ENCODE data around the gene EPC1.
"Not testable (repeated sequence)": the region's sequence is repeated elsewhere in the genome, so short reads cannot be mapped to it uniquely, and the experiment has no call there.

Gene EPC1

DNA sequence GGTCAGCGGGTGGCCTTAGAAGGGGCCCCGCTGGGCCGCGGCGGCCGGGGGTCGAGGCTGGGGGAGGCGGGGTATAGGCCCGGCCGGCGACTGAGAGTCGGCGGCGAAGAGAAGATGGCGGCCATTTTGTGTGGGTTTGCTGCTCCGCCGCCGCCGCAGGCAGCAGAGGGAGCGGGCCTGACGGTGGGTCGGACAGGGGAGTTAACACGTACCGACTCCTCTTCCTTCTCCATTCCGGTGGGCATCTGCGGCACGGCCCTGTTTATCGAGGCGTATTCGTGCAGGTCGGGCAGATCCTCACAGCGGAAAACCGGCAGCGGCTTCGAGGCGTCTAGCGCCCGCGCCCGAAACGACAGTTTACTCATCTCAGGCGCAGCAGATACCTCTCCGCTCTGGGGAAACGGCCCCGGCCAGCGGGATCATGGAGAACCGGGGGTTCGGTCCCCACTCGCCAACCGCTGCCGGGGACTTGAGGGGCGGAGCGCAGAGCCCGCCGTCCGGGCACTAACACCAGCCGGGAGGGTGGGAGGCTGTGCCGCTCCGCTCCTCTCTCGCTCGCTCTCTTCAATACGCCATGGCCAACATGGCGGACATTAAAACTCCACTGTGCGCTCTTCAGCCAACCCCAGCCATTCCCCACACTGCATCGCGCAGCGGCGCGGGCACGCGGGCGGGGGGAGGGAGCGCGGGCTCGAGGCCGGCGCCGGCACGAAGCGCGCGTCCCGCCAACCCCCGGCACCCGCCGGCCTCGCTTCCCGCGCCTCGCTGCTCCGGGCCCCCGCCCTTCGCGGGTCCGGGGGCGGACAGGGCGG is at the start of gene EPC1:
Gene EPC1 (minus strand): TSS at position 608 of the 812 bp plus-strand sequence. CDS start 243 bp downstream, at position 365.
- peak; percentile 90 to 95 for DNase-seq
- TF ChIP-seq POLR2A (IDR thresholded peaks at IDR 0.05; ENCODE audit: low read length) (peak; percentile 97), GATA1 (IDR thresholded peaks at IDR 0.05; ENCODE audit: low read depth, low read length) (no peak)

DNA sequence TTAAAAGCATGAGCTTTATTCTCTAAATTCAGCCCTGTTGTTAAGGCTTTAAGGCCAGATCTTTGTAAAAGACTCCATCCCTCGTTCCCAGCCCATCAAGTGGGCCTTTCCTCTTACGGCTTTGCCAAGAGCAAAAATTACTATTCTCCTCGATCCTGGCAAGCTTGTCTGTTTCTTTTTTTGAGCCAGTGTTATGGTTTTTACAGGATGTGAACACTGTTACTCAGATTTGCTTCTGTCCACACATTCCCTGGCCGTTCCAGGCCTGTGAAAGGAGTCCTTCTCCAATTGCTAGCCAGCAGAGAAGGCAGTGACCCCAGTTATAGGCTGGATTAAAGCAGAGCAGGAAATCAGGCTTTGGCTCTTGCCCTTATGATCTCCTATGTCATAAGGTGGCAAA is 47.0 kb upstream of the EPC1 start:
- no peak for DNase-seq
- no peak for TF ChIP-seq GATA1 (IDR thresholded peaks at IDR 0.05; ENCODE audit: low read depth, low read length)
- no peak for TF ChIP-seq POLR2A (IDR thresholded peaks at IDR 0.05; ENCODE audit: low read length)

GRCh38 chr10:32392284-32392683 is 45.3 kb upstream of the EPC1 start:
- DNase-seq = not testable (repeated sequence)

- TF ChIP-seq GATA1 (IDR thresholded peaks at IDR 0.05; ENCODE audit: low read depth, low read length) = no peak
- TF ChIP-seq POLR2A (IDR thresholded peaks at IDR 0.05; ENCODE audit: low read length) = no peak
- DNase-seq = no peak
Observed at GRCh38 chr10:32390193-32390592, 43.2 kb upstream of the EPC1 start.

DNA sequence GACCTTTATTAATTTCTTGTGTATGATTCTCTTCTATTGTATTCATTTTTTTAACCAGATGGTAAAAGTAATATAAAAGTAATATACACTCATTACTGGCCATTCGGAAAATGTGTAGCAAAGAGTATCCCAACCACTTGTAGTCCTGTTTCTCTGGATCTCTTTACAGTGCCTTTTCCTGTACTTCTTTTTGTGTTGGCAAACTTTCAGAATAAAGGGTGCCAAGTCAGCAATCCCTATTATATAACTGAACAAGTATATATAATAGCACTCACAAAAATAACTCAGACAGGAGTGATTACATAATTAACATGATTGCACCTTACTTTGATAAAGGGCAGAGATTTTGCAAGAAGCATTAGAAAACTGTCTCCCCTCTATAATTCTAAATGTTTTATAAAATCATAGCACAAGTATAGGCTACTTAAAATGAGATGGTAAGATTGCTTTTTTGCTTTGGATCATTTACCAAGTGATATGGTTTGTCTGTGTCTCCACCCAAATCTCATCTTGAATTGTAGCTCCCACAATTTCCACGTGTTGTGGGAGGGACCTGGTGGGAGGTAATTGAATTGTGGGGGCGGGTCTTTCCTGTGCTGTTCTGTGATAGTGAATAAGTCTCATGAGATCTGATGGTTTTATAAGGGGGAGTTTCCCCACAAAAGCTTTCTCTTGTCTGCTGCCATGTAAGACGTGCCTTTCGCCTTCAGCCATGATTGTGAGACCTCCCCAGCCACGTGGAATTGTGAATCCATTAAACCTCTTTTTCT is 41.5 kb upstream of the EPC1 start:
- no peak for DNase-seq
- no peak for TF ChIP-seq POLR2A (IDR thresholded peaks at IDR 0.05; ENCODE audit: low read length)
- TF ChIP-seq GATA1 (IDR thresholded peaks at IDR 0.05; ENCODE audit: low read depth, low read length) = no peak

GRCh38 chr10:32386623-32387260 is 39.8 kb upstream of the EPC1 start:
- TF ChIP-seq POLR2A (IDR thresholded peaks at IDR 0.05; ENCODE audit: low read length) = no peak
- no peak for TF ChIP-seq GATA1 (IDR thresholded peaks at IDR 0.05; ENCODE audit: low read depth, low read length)
- DNase-seq = no peak

- DNase-seq = no peak
- TF ChIP-seq GATA1 (IDR thresholded peaks at IDR 0.05; ENCODE audit: low read depth, low read length) (no peak), POLR2A (IDR thresholded peaks at IDR 0.05; ENCODE audit: low read length) (no peak)
Observed at GRCh38 chr10:32384171-32384570, 37.2 kb upstream of the EPC1 start.

DNA sequence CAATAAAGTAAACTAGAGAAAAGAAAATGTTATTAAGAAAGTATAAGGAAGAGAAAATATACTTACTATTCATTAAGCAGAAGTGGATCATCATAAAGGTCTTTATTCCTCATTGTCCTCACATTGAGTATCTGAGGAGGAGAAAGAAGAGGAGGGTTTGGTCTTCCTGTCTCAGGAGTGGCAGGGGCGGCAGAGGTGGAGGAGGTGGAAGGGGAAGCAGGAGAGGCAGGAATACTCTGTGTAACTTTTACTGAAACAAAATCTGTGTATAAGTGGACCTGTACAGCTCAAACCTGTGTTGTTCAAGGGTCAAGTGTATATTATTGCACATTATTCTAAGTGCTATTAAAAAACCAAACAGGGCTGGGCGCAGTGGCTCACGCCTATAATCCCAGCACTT is 34.2 kb upstream of the EPC1 start:
- no peak for TF ChIP-seq GATA1 (IDR thresholded peaks at IDR 0.05; ENCODE audit: low read depth, low read length)
- TF ChIP-seq POLR2A (IDR thresholded peaks at IDR 0.05; ENCODE audit: low read length) = no peak
- DNase-seq = no peak

GRCh38 chr10:32379950-32380551 is 33.1 kb upstream of the EPC1 start:
- TF ChIP-seq GATA1 (IDR thresholded peaks at IDR 0.05; ENCODE audit: low read depth, low read length) (no peak), POLR2A (IDR thresholded peaks at IDR 0.05; ENCODE audit: low read length) (no peak)
- DNase-seq = peak; percentile 49 to 51

DNA sequence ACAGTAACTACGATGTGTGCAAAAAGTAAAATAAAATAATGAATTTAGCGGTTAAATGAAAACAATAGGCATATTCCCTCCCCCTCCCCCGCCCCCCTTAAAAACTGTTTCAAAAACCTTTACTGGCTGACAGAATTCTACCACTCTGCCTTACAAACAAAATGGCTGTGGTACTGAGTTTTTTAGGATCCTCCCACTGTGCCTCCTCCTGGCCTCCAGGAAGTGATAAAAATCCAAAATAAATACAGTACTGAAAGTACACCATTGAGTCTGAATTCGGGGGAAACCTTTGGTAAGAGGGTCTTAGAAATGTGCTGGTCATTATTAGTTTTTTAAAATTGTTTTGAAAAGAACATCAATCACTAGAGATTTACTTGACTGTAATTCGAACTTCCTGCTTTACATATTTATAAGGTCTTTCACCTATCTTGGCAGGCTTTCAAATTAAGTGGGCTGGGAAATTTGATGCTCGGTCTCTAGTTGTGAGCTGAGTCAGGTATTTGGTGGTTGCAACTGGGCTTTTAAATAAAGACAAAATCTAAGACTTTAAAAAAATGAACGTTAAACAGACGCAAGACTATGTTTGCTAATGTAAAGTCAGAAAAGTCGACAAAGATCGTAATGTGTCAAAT is 32.5 kb upstream of the EPC1 start:
- peak; percentile 67 to 81 for DNase-seq
- TF ChIP-seq GATA1 (IDR thresholded peaks at IDR 0.05; ENCODE audit: low read depth, low read length) (no peak), POLR2A (IDR thresholded peaks at IDR 0.05; ENCODE audit: low read length) (no peak)

- peak; percentile 95 for DNase-seq
Observed at GRCh38 chr10:32378363-32379317, 31.7 kb upstream of the EPC1 start.

DNA sequence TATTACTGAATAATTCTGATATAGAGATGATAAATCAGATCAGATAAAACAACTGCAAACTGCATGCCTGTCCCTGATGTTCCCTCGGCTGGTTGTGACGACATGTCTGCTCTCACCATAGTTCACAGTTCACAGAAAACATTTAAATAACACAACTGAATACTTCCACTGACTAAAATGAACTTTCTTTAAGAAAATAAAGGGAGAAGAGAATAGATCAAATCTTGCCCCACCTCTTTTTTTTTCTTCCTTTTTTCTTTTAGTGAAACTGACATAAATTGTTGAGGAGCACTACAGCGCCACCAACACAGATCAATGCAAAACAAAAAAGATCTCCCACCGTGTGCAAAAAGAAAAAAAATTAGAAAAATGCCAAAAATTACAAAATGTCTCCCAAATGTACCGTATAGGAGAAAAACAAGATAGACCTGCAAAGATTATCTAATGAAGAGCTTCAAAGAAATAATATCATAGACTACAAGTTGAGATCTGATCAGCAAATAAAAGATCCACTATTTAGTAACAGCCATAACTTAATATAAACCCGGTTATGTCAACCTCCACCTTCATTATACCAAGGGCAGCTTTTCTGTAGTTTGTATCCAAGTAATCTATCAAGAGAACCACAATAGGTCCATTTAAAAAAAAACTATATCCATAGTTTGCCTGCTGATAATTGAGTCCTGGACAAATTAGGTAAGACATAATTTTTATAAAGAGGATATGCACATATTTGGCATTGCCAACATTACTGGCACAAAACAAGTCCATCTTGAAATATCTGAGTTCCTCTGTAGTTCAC is 30.7 kb upstream of the EPC1 start:
- peak; percentile 82 to 86 for DNase-seq
- TF ChIP-seq GATA1 (IDR thresholded peaks at IDR 0.05; ENCODE audit: low read depth, low read length) = no peak
- TF ChIP-seq POLR2A (IDR thresholded peaks at IDR 0.05; ENCODE audit: low read length) = peak; percentile 9

More at GRCh38 chr10:32378363-32379317, 31.7 kb upstream of the EPC1 start:
- peak; percentile 88 for TF ChIP-seq POLR2A (IDR thresholded peaks at IDR 0.05; ENCODE audit: low read length)
- TF ChIP-seq GATA1 (IDR thresholded peaks at IDR 0.05; ENCODE audit: low read depth, low read length) = no peak
